Left hindlimb (tissue), 1 donor: ENCODE measurements around the gene LONRF2.

Source experiments
- DNase-seq: peaks from one replicate; pipeline ENCODE4 v3.0.0-alpha.2; 2018

Gene LONRF2

DNA sequence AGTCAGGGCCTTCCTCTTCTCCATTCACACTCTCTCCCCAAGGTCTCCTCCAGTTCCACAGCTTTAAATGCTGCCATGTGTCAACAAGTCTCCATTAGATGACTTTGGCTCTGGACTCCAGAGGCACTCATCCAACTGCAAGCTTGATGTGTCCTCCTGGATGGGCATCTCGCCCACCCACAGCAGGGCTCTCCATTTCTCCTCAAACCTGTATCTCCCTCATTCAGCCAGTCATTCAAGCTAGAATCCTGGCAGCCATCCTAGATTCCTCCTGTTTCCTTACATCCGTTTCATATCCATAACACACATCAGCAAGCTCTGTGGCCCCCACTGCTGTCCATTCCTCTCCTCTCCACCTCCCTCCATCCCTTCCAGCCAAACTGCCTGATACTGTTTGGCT is 91.5 kb downstream of the LONRF2 start:
- DNase-seq = no peak

DNA sequence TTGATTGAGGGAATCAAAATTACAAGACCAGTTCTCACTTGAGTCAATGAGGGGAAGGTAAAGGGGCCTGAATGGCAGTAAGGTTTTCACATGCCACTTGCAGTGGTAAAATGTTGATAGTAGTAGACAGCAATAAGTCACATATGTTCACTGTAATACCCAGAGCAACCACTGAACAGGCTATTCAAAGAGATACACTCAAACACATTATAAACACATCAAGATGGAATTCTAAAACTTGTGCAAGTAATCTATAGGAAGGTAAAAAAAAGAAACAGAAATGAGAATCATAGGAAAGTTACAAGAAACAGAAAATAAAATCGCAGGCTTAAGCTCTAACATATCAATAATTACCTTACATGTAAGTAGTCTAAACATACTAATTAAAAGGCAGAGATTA is 93.3 kb downstream of the LONRF2 start:
- DNase-seq = no peak

- no peak for DNase-seq
Observed at GRCh38 chr2:100228415-100228814, 93.9 kb downstream of the LONRF2 start.

DNA sequence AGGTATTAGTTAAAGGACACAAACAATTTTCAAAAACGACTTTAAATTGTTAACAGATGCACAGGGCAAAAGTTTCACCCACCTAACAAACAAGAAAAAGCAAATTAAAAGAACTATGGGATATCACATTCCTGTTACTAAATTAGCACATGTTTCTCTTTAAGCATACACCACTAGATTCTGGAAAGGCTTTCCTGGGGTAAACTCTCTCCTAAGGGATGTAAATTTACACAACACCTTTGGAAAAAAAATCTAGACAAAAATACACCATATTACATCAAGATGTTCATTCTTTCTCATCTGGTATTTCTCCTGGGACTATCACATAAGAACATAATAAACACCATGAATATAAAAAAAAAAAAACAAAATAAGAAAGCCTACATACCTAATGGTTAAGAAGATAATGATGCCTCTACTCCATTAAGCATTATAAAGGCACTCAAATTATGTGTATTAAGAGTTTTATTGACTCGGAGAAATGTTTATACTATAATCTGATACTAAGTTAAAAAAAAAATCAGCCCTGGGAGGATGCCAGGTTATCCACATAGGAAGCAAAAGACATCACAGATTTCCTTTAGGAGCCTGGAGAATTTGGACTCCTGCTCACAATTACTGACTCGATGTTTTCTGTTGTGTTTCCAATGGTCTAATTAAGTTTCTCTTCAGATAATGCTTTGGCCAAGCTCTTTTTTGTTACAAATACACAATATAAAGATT is 97.2 kb downstream of the LONRF2 start:
- DNase-seq = no peak

- DNase-seq = no peak
Observed at GRCh38 chr2:100223502-100223901, 98.8 kb downstream of the LONRF2 start.
